HepG2 (cell line): ENCODE measurements around the gene CCT4. TPM values are rescaled to one million over a fixed set of nuclear protein-coding genes. Genes with fewer than 3 reads are reported as not detected.
A peak's percentile ranks its signal among the peaks of the same experiment; 100 is the strongest.

ENCODE experiments used
- BATF2 ChIP-seq: sonication (generic); formaldehyde crosslinking; IDR thresholded peaks from 2 replicates; pipeline ENCODE4 v1.8.0; 2022; ENCODE audit warnings: mild to moderate bottlenecking, missing genetic modification reagents, moderate library complexity
- BRF2 ChIP-seq: sonication (generic); formaldehyde crosslinking; IDR thresholded peaks from 2 replicates; pipeline ENCODE4 v1.8.1; 2022; ENCODE audit warnings: mild to moderate bottlenecking, missing genetic modification reagents
- FOXK2 ChIP-seq: fragments of 450-650 bp; IDR thresholded peaks from 2 replicates; pipeline ENCODE4 v1.6.1; 2016
- HES4 ChIP-seq: sonication (generic); formaldehyde crosslinking; IDR thresholded peaks from 2 replicates; pipeline ENCODE4 v1.9.0; 2021; ENCODE audit warnings: mild to moderate bottlenecking, missing genetic modification reagents, borderline replicate concordance
- HOXA3 ChIP-seq: sonication (generic); formaldehyde crosslinking; IDR thresholded peaks from 2 replicates; pipeline ENCODE4 v1.5.0; 2020; ENCODE audit warnings: missing genetic modification reagents
- IKZF4 ChIP-seq: sonication (generic); formaldehyde crosslinking; IDR thresholded peaks from 2 replicates; pipeline ENCODE4 v1.5.1; 2020; ENCODE audit warnings: borderline replicate concordance, mild to moderate bottlenecking, low read depth, missing genetic modification reagents; ENCODE audit errors: not compliant biosample characterization
- IRX3 ChIP-seq: sonication (generic); formaldehyde crosslinking; IDR thresholded peaks from 2 replicates; pipeline ENCODE4 v1.8.1; 2023; ENCODE audit warnings: mild to moderate bottlenecking, low read depth, missing genetic modification reagents, borderline replicate concordance
- JARID2 ChIP-seq: sonication (generic); formaldehyde crosslinking; IDR thresholded peaks from 2 replicates; pipeline ENCODE4 v1.8.1; 2023; ENCODE audit warnings: missing genetic modification reagents, inconsistent platforms; ENCODE audit not compliant: insufficient replicate concordance
- MTERF4 ChIP-seq: sonication (generic); formaldehyde crosslinking; IDR thresholded peaks from 2 replicates; pipeline ENCODE4 v1.8.0; 2023; ENCODE audit warnings: mild to moderate bottlenecking, missing genetic modification reagents
- MYC ChIP-seq: sonication (generic); formaldehyde crosslinking; IDR thresholded peaks from 2 replicates; pipeline ENCODE4 v1.9.0; 2021; ENCODE audit warnings: missing genetic modification reagents, borderline replicate concordance
- NFAT5 ChIP-seq: sonication (generic); formaldehyde crosslinking; IDR thresholded peaks from 2 replicates; pipeline ENCODE4 v1.4.0; 2020; ENCODE audit warnings: missing genetic modification reagents
- ZNF12 ChIP-seq: sonication (generic); formaldehyde crosslinking; IDR thresholded peaks from 2 replicates; pipeline ENCODE4 v1.5.0; 2020; ENCODE audit warnings: missing genetic modification reagents
- ZNF18 ChIP-seq: sonication (generic); formaldehyde crosslinking; IDR thresholded peaks from 2 replicates; pipeline ENCODE4 v1.8.0; 2022; ENCODE audit warnings: mild to moderate bottlenecking, missing genetic modification reagents; ENCODE audit not compliant: insufficient replicate concordance
- ZNF501 ChIP-seq: sonication (generic); formaldehyde crosslinking; IDR thresholded peaks from 2 replicates; pipeline ENCODE4 v1.5.1; 2020; ENCODE audit warnings: mild to moderate bottlenecking, moderate library complexity, missing genetic modification reagents
- ZNF710 ChIP-seq: sonication (generic); formaldehyde crosslinking; IDR thresholded peaks from 2 replicates; pipeline ENCODE4 v1.5.0; 2020; ENCODE audit warnings: mild to moderate bottlenecking, missing genetic modification reagents, borderline replicate concordance
- ZNF761 ChIP-seq: sonication (generic); formaldehyde crosslinking; conservative IDR thresholded peaks from 2 replicates; pipeline ENCODE4 v1.4.0; 2020; ENCODE audit warnings: mild to moderate bottlenecking, missing genetic modification reagents
- polyA plus RNA-seq, 8 experiments: library from polyadenylated mRNA; depleted of rRNA in 3 of 8; stranded (reverse) in 7 of 8; unstranded in 1 of 8; fragments of >200 nt; fragmentation: Illumina TruSeq in 4 of 8; extraction: Trizol in 4 of 8; gene quantifications; 2 replicates each; pipeline versions ENCODE4 v1.2.1 to v1.2.3, GENCODE V29; 2011 to 2016; ENCODE audit warnings: low read depth in 4 of 8, missing spikeins in 1 of 8, mixed read lengths in 1 of 8; ENCODE audit not compliant: insufficient read depth in 1 of 8
- total RNA-seq, 5 experiments: library from RNA; depleted of rRNA; stranded (reverse); fragments of >200 nt; fragmentation: Illumina TruSeq; extraction: Trizol; gene quantifications; 2 replicates each; pipeline ENCODE4 v1.2.3, GENCODE V29; 2016; ENCODE audit warnings: low read depth in 1 of 5

Gene CCT4
- total and polyA plus RNA-seq, 2 of the 13 experiments (the other 11 are each of a cell fraction or from before 2014, with no cell fraction given) = 138 to 340 TPM

- TF ChIP-seq ZNF710 (peak; percentile 16; the same call in 1 of the 2 replicates), MTERF4 (peak; percentile 98), ZNF501 (CRISPR knock-in tag) (peak; percentile 84), MYC (peak; percentile 79), FOXK2 (no peak), NFAT5 (CRISPR knock-in tag) (peak; percentile 35; the same call in 1 of the 2 replicates), JARID2 (CRISPR knock-in tag) (peak; percentile 57), ZNF18 (CRISPR knock-in tag) (peak; percentile 27), BRF2 (CRISPR knock-in tag) (peak; percentile 92), IRX3 (CRISPR knock-in tag) (0 out of 2 replicates have a peak, but pooled peaks have one; percentile 76), ZNF761 (CRISPR knock-in tag) (peak; percentile 49; the same call in 1 of the 2 replicates), IKZF4 (peak; percentile 7), HES4 (peak; percentile 87), BATF2 (CRISPR knock-in tag) (0 out of 2 replicates have a peak, but pooled peaks have one; percentile 66), ZNF12 (CRISPR knock-in tag) (no peak), HOXA3 (CRISPR knock-in tag) (peak; percentile 3; the same call in 1 of the 2 replicates)
Measured at GRCh38 chr2:61853847-61854563, 34.5 kb downstream of the CCT4 start, which contains the start of gene FAM161A (continued).
